ENCODE results near the gene HUWE1.
A peak's percentile ranks its signal among the peaks of the same experiment; 100 is the strongest.

The HUWE1 gene, protein sequence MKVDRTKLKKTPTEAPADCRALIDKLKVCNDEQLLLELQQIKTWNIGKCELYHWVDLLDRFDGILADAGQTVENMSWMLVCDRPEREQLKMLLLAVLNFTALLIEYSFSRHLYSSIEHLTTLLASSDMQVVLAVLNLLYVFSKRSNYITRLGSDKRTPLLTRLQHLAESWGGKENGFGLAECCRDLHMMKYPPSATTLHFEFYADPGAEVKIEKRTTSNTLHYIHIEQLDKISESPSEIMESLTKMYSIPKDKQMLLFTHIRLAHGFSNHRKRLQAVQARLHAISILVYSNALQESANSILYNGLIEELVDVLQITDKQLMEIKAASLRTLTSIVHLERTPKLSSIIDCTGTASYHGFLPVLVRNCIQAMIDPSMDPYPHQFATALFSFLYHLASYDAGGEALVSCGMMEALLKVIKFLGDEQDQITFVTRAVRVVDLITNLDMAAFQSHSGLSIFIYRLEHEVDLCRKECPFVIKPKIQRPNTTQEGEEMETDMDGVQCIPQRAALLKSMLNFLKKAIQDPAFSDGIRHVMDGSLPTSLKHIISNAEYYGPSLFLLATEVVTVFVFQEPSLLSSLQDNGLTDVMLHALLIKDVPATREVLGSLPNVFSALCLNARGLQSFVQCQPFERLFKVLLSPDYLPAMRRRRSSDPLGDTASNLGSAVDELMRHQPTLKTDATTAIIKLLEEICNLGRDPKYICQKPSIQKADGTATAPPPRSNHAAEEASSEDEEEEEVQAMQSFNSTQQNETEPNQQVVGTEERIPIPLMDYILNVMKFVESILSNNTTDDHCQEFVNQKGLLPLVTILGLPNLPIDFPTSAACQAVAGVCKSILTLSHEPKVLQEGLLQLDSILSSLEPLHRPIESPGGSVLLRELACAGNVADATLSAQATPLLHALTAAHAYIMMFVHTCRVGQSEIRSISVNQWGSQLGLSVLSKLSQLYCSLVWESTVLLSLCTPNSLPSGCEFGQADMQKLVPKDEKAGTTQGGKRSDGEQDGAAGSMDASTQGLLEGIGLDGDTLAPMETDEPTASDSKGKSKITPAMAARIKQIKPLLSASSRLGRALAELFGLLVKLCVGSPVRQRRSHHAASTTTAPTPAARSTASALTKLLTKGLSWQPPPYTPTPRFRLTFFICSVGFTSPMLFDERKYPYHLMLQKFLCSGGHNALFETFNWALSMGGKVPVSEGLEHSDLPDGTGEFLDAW (N-terminal part only)

DNA sequence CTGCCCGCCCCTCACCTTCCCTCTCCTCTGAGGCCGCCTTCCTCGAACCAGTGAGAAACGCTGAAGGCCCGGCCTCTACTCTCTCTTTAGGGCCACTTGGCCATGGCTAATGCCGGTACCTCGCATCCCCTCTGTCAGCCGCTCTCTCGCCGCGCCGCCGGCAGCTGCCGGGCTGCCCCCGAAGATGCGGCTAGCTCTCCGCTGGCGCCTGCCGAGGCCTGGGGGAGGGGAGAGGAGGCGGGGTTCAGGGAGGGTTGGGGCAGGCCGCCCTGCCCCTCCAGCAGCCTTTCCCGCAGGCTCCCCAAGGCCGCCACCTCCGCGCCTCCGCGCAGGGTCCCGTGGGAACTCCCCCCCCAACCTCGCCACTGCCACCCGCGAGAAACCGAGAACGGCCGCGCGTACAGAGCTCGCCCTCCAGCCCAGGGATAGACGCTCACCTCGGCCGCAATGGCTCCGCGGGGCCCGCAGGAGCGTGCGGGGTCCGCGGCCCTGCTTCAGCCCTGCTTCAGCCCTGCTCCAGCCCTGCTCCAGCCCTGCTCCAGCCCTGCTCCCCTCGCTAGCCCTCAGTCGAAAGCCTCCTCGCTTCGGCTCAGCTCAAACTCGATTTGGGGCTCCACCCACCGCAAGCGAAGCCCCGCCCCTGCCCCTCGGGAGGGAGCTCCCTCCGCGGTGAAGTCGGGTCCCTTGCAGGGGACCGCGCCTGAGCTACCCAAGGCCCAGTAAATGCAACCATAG is at the start of gene HUWE1:
Gene HUWE1 (minus strand): TSS at position 569 of the 735 bp plus-strand sequence. CDS start 32,612 bp downstream, outside the sequence.
- Histone ChIP-seq H3K9me3 (ENCODE audit: insufficient read depth, low read length) (no peaks in the 10 kb centered on the region), H3K9ac (ENCODE audit: low read length) (peak within 1 kb of the TSS; percentile 91), H3K27ac (ENCODE audit: low read length) (peak within 1 kb of the TSS; percentile 84), H3K4me2 (ENCODE audit: low read length) (peak within 1 kb of the TSS; percentile 89), H3K79me2 (ENCODE audit: low read length) (peaks cover 43% of the 10 kb centered on the region), H3K36me3 (replicated peaks; ENCODE audit: low read depth, low read length) (peaks cover 10% of the 10 kb centered on the region), H2AFZ (ENCODE audit: low read depth, low read length) (peak within 1 kb of the TSS; percentile 68; the same call in 1 of the 2 replicates), H3K27me3 (ENCODE audit: low read depth, low read length) (no peaks in the 10 kb centered on the region), H4K20me1 (ENCODE audit: insufficient read depth, low read length) (peaks cover 17% of the 10 kb centered on the region), H3K4me1 (ENCODE audit: low read length) (peaks cover 8% of the 10 kb centered on the region), H3K4me3 (ENCODE audit: low read length) (peak within 1 kb of the TSS; percentile 88)
- no peak for TF ChIP-seq CTCF (IDR thresholded peaks at IDR 0.05; ENCODE audit: low read depth, low read length)
- no peak for TF ChIP-seq EZH2phosphoT487 (IDR thresholded peaks at IDR 0.05; ENCODE audit: low read depth)

- no peak for TF ChIP-seq EZH2phosphoT487 (IDR thresholded peaks at IDR 0.05; ENCODE audit: low read depth)
- no peak for TF ChIP-seq CTCF (IDR thresholded peaks at IDR 0.05; ENCODE audit: low read depth, low read length)
- Histone ChIP-seq H3K79me2 (ENCODE audit: low read length) (no peaks in the 10 kb centered on the region), H4K20me1 (ENCODE audit: insufficient read depth, low read length) (no peaks in the 10 kb centered on the region), H3K4me1 (ENCODE audit: low read length) (peaks cover 25% of the 10 kb centered on the region), H3K36me3 (replicated peaks; ENCODE audit: low read depth, low read length) (no peaks in the 10 kb centered on the region), H3K9ac (ENCODE audit: low read length) (no peak overlapping the region; the same call in 1 of the 2 replicates), H3K27me3 (ENCODE audit: low read depth, low read length) (no peaks in the 10 kb centered on the region), H2AFZ (ENCODE audit: low read depth, low read length) (no peak overlapping the region), H3K27ac (ENCODE audit: low read length) (peak overlapping the region; percentile 81), H3K4me2 (ENCODE audit: low read length) (peak overlapping the region; percentile 60), H3K9me3 (ENCODE audit: insufficient read depth, low read length) (no peaks in the 10 kb centered on the region), H3K4me3 (ENCODE audit: low read length) (peak overlapping the region; percentile 49; the same call in 1 of the 2 replicates)
Measured at GRCh38 chrX:53732797-53733196, 46.3 kb upstream of the HUWE1 start.

- Histone ChIP-seq H3K27me3 (ENCODE audit: low read depth, low read length) (no peaks in the 10 kb centered on the region), H3K79me2 (ENCODE audit: low read length) (no peaks in the 10 kb centered on the region), H3K9ac (ENCODE audit: low read length) (no peak overlapping the region), H3K4me1 (ENCODE audit: low read length) (peaks cover 25% of the 10 kb centered on the region), H3K4me2 (ENCODE audit: low read length) (no peak overlapping the region), H3K4me3 (ENCODE audit: low read length) (no peak overlapping the region), H3K27ac (ENCODE audit: low read length) (no peak overlapping the region), H3K9me3 (ENCODE audit: insufficient read depth, low read length) (no peaks in the 10 kb centered on the region), H4K20me1 (ENCODE audit: insufficient read depth, low read length) (no peaks in the 10 kb centered on the region), H3K36me3 (replicated peaks; ENCODE audit: low read depth, low read length) (no peaks in the 10 kb centered on the region), H2AFZ (ENCODE audit: low read depth, low read length) (no peak overlapping the region)
- TF ChIP-seq CTCF (IDR thresholded peaks at IDR 0.05; ENCODE audit: low read depth, low read length) (no peak), EZH2phosphoT487 (IDR thresholded peaks at IDR 0.05; ENCODE audit: low read depth) (no peak)
Measured at GRCh38 chrX:53729751-53730150, 43.2 kb upstream of the HUWE1 start.

Measured in OCI-LY3 (cell line).